IMR-90 (cell line): ENCODE results near the gene RAB1B. TPM values are rescaled to one million over a fixed set of nuclear protein-coding genes. Genes with fewer than 3 reads are reported as not detected.
A peak's percentile ranks its signal among the peaks of the same experiment; 100 is the strongest.

ENCODE experiments used
- ATAC-seq: fragments of 200-7000 bp; cut with Tn5 transposase; 2 replicates; pipeline ENCODE4 v1.9.1; 2020; ENCODE audit warnings: low read depth, mild to moderate bottlenecking, moderate library complexity
- BruUV-seq: library from RNA; stranded (reverse); fragments of 400-500 nt; replicated peaks from 2 replicates; lab custom pipeline; 2021; lab: Mats Ljungman, UMichigan
- CTCF ChIA-PET: fragments of 300-600 bp; formaldehyde crosslinking; extraction: SDS; loops from one replicate; lab custom pipeline; 2021; ENCODE audit warnings: antibody characterized with exemption; lab: Yijun Ruan, JAX
- POLR2A ChIA-PET: fragments of 300-600 bp; sonication (Branson Sonifier 250); formaldehyde crosslinking; loops from one replicate; lab custom pipeline; 2022; ENCODE audit warnings: antibody characterized with exemption; ENCODE audit not compliant: unreplicated experiment; lab: Charles Lee
- DNase-seq: peaks from one replicate; pipeline ENCODE4 v3.0.0; 2013
- H2AFZ ChIP-seq: replicated peaks from 2 replicates; pipeline ENCODE3; 2013; ENCODE audit warnings: low read length, mild to moderate bottlenecking; ENCODE audit not compliant: poor library complexity
- H2AK5ac ChIP-seq: 2 replicates; pipeline ENCODE4 v1.6.1; 2013; ENCODE audit warnings: low read depth, low read length, inconsistent platforms
- H2AK9ac ChIP-seq: replicated peaks from 2 replicates; pipeline ENCODE3; 2013; ENCODE audit warnings: mild to moderate bottlenecking, low read depth, low read length, moderate library complexity; ENCODE audit not compliant: poor library complexity
- H2BK120ac ChIP-seq: 2 replicates; pipeline ENCODE4 v1.6.1; 2013; ENCODE audit warnings: low read depth, low read length, inconsistent platforms
- H2BK15ac ChIP-seq: 3 replicates; pipeline ENCODE4 v1.6.1; 2013; ENCODE audit warnings: low read depth, low read length, inconsistent platforms
- H2BK20ac ChIP-seq: 2 replicates; pipeline ENCODE4 v1.6.1; 2013; ENCODE audit warnings: low read depth, mild to moderate bottlenecking, inconsistent platforms, low read length, moderate library complexity
- H2BK5ac ChIP-seq: 2 replicates; pipeline ENCODE4 v1.6.1; 2013; ENCODE audit warnings: mild to moderate bottlenecking, low read depth, low read length, inconsistent platforms; ENCODE audit not compliant: poor library complexity, severe bottlenecking
- H3K14ac ChIP-seq: replicated peaks from 2 replicates; pipeline ENCODE4 v1.6.1; 2013; ENCODE audit warnings: low read depth, low read length, inconsistent platforms
- H3K18ac ChIP-seq: 2 replicates; pipeline ENCODE4 v1.6.1; 2013; ENCODE audit warnings: low read depth, low read length, control low read depth
- H3K23ac ChIP-seq: 2 replicates; pipeline ENCODE4 v1.6.1; 2013; ENCODE audit warnings: low read depth, low read length, inconsistent platforms
- H3K27ac ChIP-seq: 2 replicates; pipeline ENCODE4 v1.5.1; 2013; ENCODE audit warnings: mild to moderate bottlenecking, control low read depth, low read length; ENCODE audit not compliant: insufficient read depth
- H3K27me3 ChIP-seq: 2 replicates; pipeline ENCODE4 v1.6.1; 2013; ENCODE audit warnings: low read length; ENCODE audit not compliant: control insufficient read depth, insufficient read depth
- H3K36me3 ChIP-seq: 2 replicates; pipeline ENCODE4 v1.6.1; 2013; ENCODE audit warnings: low read length, mixed read lengths; ENCODE audit not compliant: control insufficient read depth, insufficient read depth
- H3K4ac ChIP-seq: 2 replicates; pipeline ENCODE4 v1.6.1; 2013; ENCODE audit warnings: low read depth, low read length, inconsistent platforms
- H3K4me1 ChIP-seq: 2 replicates; pipeline ENCODE4 v1.6.1; 2013; ENCODE audit warnings: low read length, mixed read lengths; ENCODE audit not compliant: control insufficient read depth, insufficient read depth
- H3K4me2 ChIP-seq: 2 replicates; pipeline ENCODE4 v1.6.1; 2013; ENCODE audit warnings: low read depth, mild to moderate bottlenecking, control low read depth, low read length, moderate library complexity
- H3K4me3 ChIP-seq: 2 replicates; pipeline ENCODE4 v1.5.1; 2013; ENCODE audit warnings: low read depth, mild to moderate bottlenecking, control low read depth, low read length, moderate library complexity; ENCODE audit not compliant: insufficient read depth
- H3K56ac ChIP-seq: 2 replicates; pipeline ENCODE4 v1.6.1; 2013; ENCODE audit warnings: low read length, inconsistent platforms; ENCODE audit not compliant: insufficient read depth; ENCODE audit errors: extremely low read depth
- H3K79me1 ChIP-seq, 2 experiments: 2 replicates each; pipeline ENCODE4 v1.6.1; 2013; ENCODE audit warnings: low read length in 2 of 2, inconsistent platforms in 1 of 2, low read depth in 1 of 2
- H3K9ac ChIP-seq: 2 replicates; pipeline ENCODE4 v1.6.1; 2013; ENCODE audit warnings: low read depth, low read length, control low read depth
- H3K9me1 ChIP-seq: 2 replicates; pipeline ENCODE4 v1.6.1; 2013; ENCODE audit warnings: low read length, inconsistent platforms; ENCODE audit not compliant: insufficient read depth
- H3K9me3 ChIP-seq: 2 replicates; pipeline ENCODE4 v1.6.1; 2013; ENCODE audit warnings: low read length; ENCODE audit not compliant: control insufficient read depth, insufficient read depth
- H4K20me1 ChIP-seq: 2 replicates; pipeline ENCODE4 v1.6.1; 2013; ENCODE audit warnings: low read length, inconsistent platforms; ENCODE audit not compliant: insufficient read depth
- H4K5ac ChIP-seq: 2 replicates; pipeline ENCODE4 v1.6.1; 2013; ENCODE audit warnings: mild to moderate bottlenecking, low read depth, low read length, control low read depth
- H4K8ac ChIP-seq, 2 experiments: 2 replicates each; pipeline ENCODE4 v1.6.1; 2013; ENCODE audit warnings: low read depth in 2 of 2, low read length in 2 of 2, control low read depth in 1 of 2, inconsistent platforms in 1 of 2
- H4K91ac ChIP-seq: 2 replicates; pipeline ENCODE4 v1.6.1; 2013; ENCODE audit warnings: low read depth, low read length, inconsistent platforms; ENCODE audit not compliant: insufficient read depth
- BHLHE40 ChIP-seq: fragments of 150-350 bp; IDR thresholded peaks from 2 replicates; pipeline ENCODE4 v1.6.1; 2016; ENCODE audit warnings: mild to moderate bottlenecking, low read depth, low read length
- CEBPB ChIP-seq: IDR thresholded peaks from 2 replicates; pipeline ENCODE4 v1.6.1; 2012; ENCODE audit warnings: low read depth, low read length, improper control_type of control experiment
- CTCF ChIP-seq: conservative IDR thresholded peaks from 2 replicates; pipeline ENCODE4 v1.5.1; 2012; ENCODE audit warnings: mild to moderate bottlenecking, low read depth, low read length, improper control_type of control experiment
- MAFK ChIP-seq: IDR thresholded peaks from 2 replicates; pipeline ENCODE4 v1.6.1; 2012; ENCODE audit warnings: low read depth, low read length, improper control_type of control experiment
- MAZ ChIP-seq: IDR thresholded peaks from 2 replicates; pipeline ENCODE4 v1.6.1; 2012; ENCODE audit warnings: low read depth, mild to moderate bottlenecking, low read length, improper control_type of control experiment, moderate library complexity, borderline replicate concordance
- MXI1 ChIP-seq: IDR thresholded peaks from 2 replicates; pipeline ENCODE4 v1.6.1; 2012; ENCODE audit warnings: low read depth, mild to moderate bottlenecking, low read length, moderate library complexity, borderline replicate concordance
- POLR2A ChIP-seq: IDR thresholded peaks from 2 replicates; pipeline ENCODE4 v1.6.1; 2012; ENCODE audit warnings: mild to moderate bottlenecking, low read depth, low read length
- RFX5 ChIP-seq: IDR thresholded peaks from 2 replicates; pipeline ENCODE4 v1.8.0; 2012; ENCODE audit warnings: low read depth, mild to moderate bottlenecking, low read length, moderate library complexity
- SMC3 ChIP-seq: fragments of 150-350 bp; IDR thresholded peaks from 2 replicates; pipeline ENCODE4 v1.6.1; 2016; ENCODE audit warnings: low read depth, mild to moderate bottlenecking, antibody characterized with exemption, low read length, moderate library complexity
- USF2 ChIP-seq: fragments of 150-350 bp; IDR thresholded peaks from 2 replicates; pipeline ENCODE4 v1.6.1; 2017; ENCODE audit warnings: mild to moderate bottlenecking, antibody characterized with exemption, low read length, low read depth
- WGBS, 2 experiments: methylation state at CpG; one replicate each; pipeline versions ENCODE4 v1.1.5 to v1.1.7; 2013; ENCODE audit warnings: missing lambda C conversion rate in 2 of 2; ENCODE audit not compliant: insufficient read length in 1 of 2; ENCODE audit errors: extremely low coverage in 2 of 2; 5-methylcytosine and 5-hydroxymethylcytosine counted together
- dilution Hi-C: fragments of 300-500 bp; cut with HindIII; formaldehyde crosslinking; loops from one replicate; pipeline ENCODE4 v1.14.3; 2018; ENCODE audit warnings: low sequenced_read_pairs; ENCODE audit not compliant: unreplicated experiment
- in situ Hi-C: fragments of 300-500 bp; cut with MboI; formaldehyde crosslinking; loops from 3 replicates; pipeline ENCODE4 v1.14.3; 2019; ENCODE audit warnings: low sequenced_read_pairs, inconsistent platforms, mixed read lengths
- intact Hi-C: fragments of 100-400 bp; cut with micrococcal nuclease; formaldehyde crosslinking; loops from 2 replicates; pipeline ENCODE4 v1.10.0; 2022
- polyA plus RNA-seq, 3 experiments: library from polyadenylated mRNA; depleted of rRNA; stranded (reverse); fragments of >200 nt; gene quantifications; 2 replicates each; pipeline ENCODE4 v1.2.3, GENCODE V29; 2012; ENCODE audit warnings: low replicate concordance in 1 of 3
- total RNA-seq: library from RNA; depleted of rRNA; stranded (reverse); fragments of >200 nt; gene quantifications from 2 replicates; pipeline ENCODE4 v1.2.3, GENCODE V29; 2012

Gene RAB1B
- total and polyA plus RNA-seq, 2 of the 4 experiments (the other 2 are of a cell fraction): 83.7 to 248 TPM

GRCh38 chr11:66321606-66322005 is 53.2 kb downstream of the RAB1B start:
- POLR2A ChIA-PET: interaction anchor here (1.2 kb wide), 1 partner anchor 9 kb away, joined by 4 read pairs; no protein-coding TSS in a partner anchor
- ATAC-seq (no peak), DNase-seq (no peak)
- Histone ChIP-seq H2AFZ (no peak overlapping the region), H3K4me1 (peaks cover 42% of the 10 kb centered on the region), H4K8ac (no peak overlapping the region), H3K56ac (no peak overlapping the region), H3K27me3 (no peaks in the 10 kb centered on the region), H3K9me3 (no peaks in the 10 kb centered on the region), H4K91ac (no peak overlapping the region), H3K27ac (no peak overlapping the region), H4K5ac (no peak overlapping the region), H3K79me1 (peaks cover 0 to 27% of the 10 kb centered on the region in 2 experiments; a peak in 2 of 4 replicates), H2BK15ac (no peak overlapping the region), H3K9me1 (peaks cover 30% of the 10 kb centered on the region), H3K14ac (no peak overlapping the region), H2BK5ac (no peak overlapping the region), H3K18ac (no peak overlapping the region), H4K20me1 (peaks cover 2% of the 10 kb centered on the region), H3K4ac (no peak overlapping the region), H3K23ac (no peak overlapping the region), H2BK120ac (no peak overlapping the region), H2BK20ac (0 out of 2 replicates have a peak overlapping the region, but pooled peaks have one; percentile 1), H3K4me3 (no peak overlapping the region), H3K9ac (no peak overlapping the region), H3K36me3 (no peaks in the 10 kb centered on the region), H2AK5ac (no peak overlapping the region), H3K4me2 (no peak overlapping the region), H2AK9ac (no peak overlapping the region)
- dilution Hi-C loops (no loop called here), in situ Hi-C loops (no loop called here), intact Hi-C loops (no loop called here)
- no TSS peak for BruUV-seq
- 80% methylated on average over 2 of the region's 4 CpGs; no CpG with 5 or more reads in 1 of the 2 experiments for WGBS, 2 experiments
- CTCF ChIA-PET: interaction anchor here (1.6 kb wide), 1 partner anchor 10 kb away, joined by 5 read pairs; no protein-coding TSS in a partner anchor
- TF ChIP-seq SMC3 (no peak), CTCF (no peak), RFX5 (no peak), USF2 (no peak), MAFK (no peak), POLR2A (no peak), CEBPB (no peak), MAZ (no peak), BHLHE40 (no peak), MXI1 (no peak)
